HL-60 (cell line): Measurements from ENCODE around the gene SLCO4A1.

Experiments used
- CTCF ChIP-seq: IDR thresholded peaks from one replicate; pipeline ENCODE4 v1.5.1; 2011; ENCODE audit warnings: low read length, control low read depth, inconsistent platforms; ENCODE audit not compliant: insufficient read depth
- GABPA ChIP-seq: IDR thresholded peaks from 2 replicates; pipeline ENCODE4 v1.6.1; 2012; ENCODE audit warnings: low read depth
- POLR2AphosphoS5 ChIP-seq: IDR thresholded peaks from 2 replicates; pipeline ENCODE4 v1.6.1; 2012; ENCODE audit warnings: low read depth
- REST ChIP-seq: IDR thresholded peaks from 2 replicates; pipeline ENCODE4 v1.6.1; 2012; ENCODE audit warnings: low read depth; ENCODE audit not compliant: insufficient replicate concordance
- SPI1 ChIP-seq: IDR thresholded peaks from 2 replicates; pipeline ENCODE4 v1.6.1; 2012; ENCODE audit warnings: low read depth, mild to moderate bottlenecking, borderline replicate concordance

- TF ChIP-seq CTCF (no peak), GABPA (no peak), POLR2AphosphoS5 (no peak), SPI1 (no peak), REST (no peak)
These were observed 47.6 kb downstream of the SLCO4A1 start for GRCh38 chr20:62689861-62690260.
